Psoas muscle (tissue), 8 donors: ENCODE measurements around the gene RASAL2. TPM values are rescaled to one million over a fixed set of nuclear protein-coding genes. Genes with fewer than 3 reads are reported as not detected.
A peak's percentile ranks its signal among the peaks of the same experiment; 100 is the strongest.

Experiments
- ATAC-seq, 4 donors: fragments of 200-7000 bp; cut with Tn5 transposase; one replicate each; pipeline ENCODE4 v1.9.1; 2020; ENCODE audit warnings: moderate library complexity in 3 of 4, mild to moderate bottlenecking in 2 of 4
- DNase-seq, 2 donors: peaks; one replicate each; pipeline ENCODE4 v3.0.0-alpha.2; 2020
- H3K27ac ChIP-seq: fragments of 200-600 bp; one replicate; pipeline ENCODE4 v1.8.0; 2022
- H3K27me3 ChIP-seq, 3 donors: fragments of 200-600 bp in 1 of 3; one replicate each; pipeline versions ENCODE4 v1.6.1 to v1.8.0; 2013 to 2022; ENCODE audit warnings: low read length in 2 of 3, mild to moderate bottlenecking in 2 of 3, moderate library complexity in 1 of 3; ENCODE audit not compliant: insufficient read depth in 3 of 3
- H3K36me3 ChIP-seq, 2 donors: fragments of 200-600 bp in 1 of 2; one replicate each; pipeline versions ENCODE4 v1.6.1 to v1.8.0; 2013 to 2022; ENCODE audit warnings: low read depth in 1 of 2, mild to moderate bottlenecking in 1 of 2, moderate library complexity in 1 of 2; ENCODE audit not compliant: insufficient read depth in 1 of 2
- H3K4me1 ChIP-seq: fragments of 200-600 bp; one replicate; pipeline ENCODE4 v1.8.0; 2022
- H3K4me3 ChIP-seq: fragments of 200-600 bp; one replicate; pipeline ENCODE4 v1.8.0; 2022; ENCODE audit warnings: mild to moderate bottlenecking
- H3K9me3 ChIP-seq: fragments of 200-600 bp; one replicate; pipeline ENCODE4 v1.8.0; 2022
- WGBS, 3 donors: extraction: QIAGEN DNeasy Blood & Tissue Kit; methylation state at CpG; one replicate each; pipeline versions ENCODE4 v1.1.6 to v1.1.7; 2013; 5-methylcytosine and 5-hydroxymethylcytosine counted together
- intact Hi-C, 2 donors: fragments of 100-400 bp; cut with DNase I; formaldehyde crosslinking; loops; one replicate each; pipeline versions ENCODE4 v1.11.0 to v1.14.2; 2022
- polyA plus RNA-seq, 3 donors: library from polyadenylated mRNA; stranded (reverse); fragments of 200-250 nt; gene quantifications; one replicate each; pipeline ENCODE4 v1.2.3, GENCODE V29; 2013
- total RNA-seq, 4 donors: library from RNA; stranded (reverse); fragmentation: NEBNext Ultra II Directional in 2 of 4; extraction: Animal tissue kit (Norgen Biotek cat#: 25700) in 2 of 4; gene quantifications; one replicate each; pipeline versions ENCODE4 v1.2.1 to v1.2.4, GENCODE V29; 2021 to 2023
- TF ChIP-seq, protein P1 (sequence below): fragments of 200-600 bp; IDR thresholded peaks from one replicate; pipeline ENCODE4 v1.8.0; 2022; ENCODE audit warnings: antibody characterized with exemption
- donor health status: healthy with polysubstance abuse.
- donor health status: DM: no; HTN: no; CAD: no; lungs with moderate emphysema.
- donor health status: Bipolar disorder and iron deficiency.
- donor health status: healthy.
- donor health status: DM: yes; HTN: yes; CAD: no.
- donor health status: DM: no; HTN: no; CAD: no.
- donor health status: DM: no; HTN: no; CAD: no.
- donor health status: DM: yes; HTN: yes; CAD: no.

The RASAL2 gene
- total and polyA plus RNA-seq, 7 donors, result 1.9 to 42.1 (median 5.5) TPM

DNA sequence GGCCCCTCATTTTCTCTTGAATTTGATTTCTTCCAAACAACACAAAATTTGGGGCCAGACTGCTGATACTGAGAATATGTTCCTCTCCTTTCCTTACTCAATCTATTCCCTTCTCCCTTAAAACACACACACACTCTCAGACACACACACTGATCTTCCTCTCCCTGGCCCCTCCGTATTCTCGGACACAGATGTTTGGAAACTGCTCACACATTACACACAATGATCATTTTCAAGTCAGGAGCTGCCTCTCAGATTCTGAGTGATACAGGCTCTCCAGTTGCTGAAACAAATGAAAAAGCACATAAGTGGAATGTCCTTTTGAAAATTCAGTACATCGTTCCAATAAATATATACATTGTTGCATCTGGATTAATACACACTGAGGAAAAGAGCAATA lies 241.5 kb downstream of the RASAL2 start:
- Histone ChIP-seq H3K27me3 (no peaks in the 10 kb centered on the region), H3K9me3 (no peaks in the 10 kb centered on the region), H3K36me3 (no peaks in the 10 kb centered on the region), H3K27ac (no peak overlapping the region), H3K4me3 (no peak overlapping the region), H3K4me1 (peaks cover 30% of the 10 kb centered on the region)
- WGBS, 3 donors, result 64 to 76% (median 66%) methylated on average over 3 of the region's 3 CpGs
- TF ChIP-seq, protein P1, sequence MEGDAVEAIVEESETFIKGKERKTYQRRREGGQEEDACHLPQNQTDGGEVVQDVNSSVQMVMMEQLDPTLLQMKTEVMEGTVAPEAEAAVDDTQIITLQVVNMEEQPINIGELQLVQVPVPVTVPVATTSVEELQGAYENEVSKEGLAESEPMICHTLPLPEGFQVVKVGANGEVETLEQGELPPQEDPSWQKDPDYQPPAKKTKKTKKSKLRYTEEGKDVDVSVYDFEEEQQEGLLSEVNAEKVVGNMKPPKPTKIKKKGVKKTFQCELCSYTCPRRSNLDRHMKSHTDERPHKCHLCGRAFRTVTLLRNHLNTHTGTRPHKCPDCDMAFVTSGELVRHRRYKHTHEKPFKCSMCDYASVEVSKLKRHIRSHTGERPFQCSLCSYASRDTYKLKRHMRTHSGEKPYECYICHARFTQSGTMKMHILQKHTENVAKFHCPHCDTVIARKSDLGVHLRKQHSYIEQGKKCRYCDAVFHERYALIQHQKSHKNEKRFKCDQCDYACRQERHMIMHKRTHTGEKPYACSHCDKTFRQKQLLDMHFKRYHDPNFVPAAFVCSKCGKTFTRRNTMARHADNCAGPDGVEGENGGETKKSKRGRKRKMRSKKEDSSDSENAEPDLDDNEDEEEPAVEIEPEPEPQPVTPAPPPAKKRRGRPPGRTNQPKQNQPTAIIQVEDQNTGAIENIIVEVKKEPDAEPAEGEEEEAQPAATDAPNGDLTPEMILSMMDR, result no peak
- DNase-seq (no peak), ATAC-seq (no peak)
- intact Hi-C loops, result no loop called here

GRCh38 chr1:178337091-178337706 lies 243.3 kb downstream of the RASAL2 start:
- Histone ChIP-seq H3K27me3 (no peaks in the 10 kb centered on the region), H3K36me3 (no peaks in the 10 kb centered on the region), H3K27ac (peak overlapping the region; percentile 26), H3K4me1 (peaks cover 27% of the 10 kb centered on the region), H3K9me3 (no peaks in the 10 kb centered on the region), H3K4me3 (no peak overlapping the region)
- DNase-seq (no peak), ATAC-seq (peak in 1 of 4 donors; percentile 33)
- TF ChIP-seq, protein P1, result no peak
- intact Hi-C loops, result no loop called here

- peak overlapping the region; percentile 57 for H3K4me3 ChIP-seq
- intact Hi-C loops, result no loop called here
These were observed 245.9 kb downstream of the RASAL2 start for GRCh38 chr1:178339834-178340233.

DNA sequence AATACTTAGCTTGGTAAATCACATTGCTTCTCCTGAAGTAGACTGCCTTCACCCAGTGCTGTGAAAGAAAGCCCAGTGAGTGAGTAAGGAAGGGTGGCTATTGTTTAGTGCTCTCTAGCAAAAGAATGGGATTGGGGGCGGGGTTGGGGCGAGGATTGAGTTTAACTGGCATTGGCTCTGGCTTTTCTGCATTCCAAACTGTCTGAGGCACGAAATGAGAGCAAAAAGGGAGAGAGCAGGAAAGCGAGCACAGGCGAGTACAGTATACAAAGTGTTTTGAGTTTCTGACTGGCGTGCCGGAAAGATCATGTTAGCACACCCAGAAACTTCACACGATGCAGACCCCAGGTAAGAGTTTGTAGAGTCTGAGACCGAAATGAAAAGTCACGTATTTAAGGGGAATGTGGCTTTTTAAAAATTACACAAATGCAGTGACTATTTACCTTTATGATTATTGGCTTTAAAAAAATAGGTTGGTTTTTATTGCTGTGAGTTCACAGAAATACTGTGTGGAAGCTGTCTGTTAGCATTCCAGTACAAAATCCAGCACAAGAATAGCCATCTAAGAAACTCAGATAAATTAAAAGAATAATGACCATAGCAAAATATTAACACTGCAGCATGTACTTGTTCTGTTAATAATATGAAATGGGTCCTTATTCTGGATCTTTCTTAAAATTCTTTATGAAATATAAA lies 247.5 kb downstream of the RASAL2 start:
- intact Hi-C loops, result no loop called here
- Histone ChIP-seq H3K9me3 (no peaks in the 10 kb centered on the region), H3K4me1 (peaks cover 47% of the 10 kb centered on the region), H3K4me3 (peak overlapping the region; percentile 57), H3K27ac (peak overlapping the region; percentile 87), H3K36me3 (no peaks in the 10 kb centered on the region), H3K27me3 (no peaks in the 10 kb centered on the region)
- 14 to 30% (median 26%) methylated on average over 10 of the region's 10 CpGs for WGBS, 3 donors
- TF ChIP-seq, protein P1, result no peak
- ATAC-seq (peak in 1 of 4 donors; percentile 24), DNase-seq (peak in 1 of 2 donors; percentile 21)

More at GRCh38 chr1:178339834-178340233, 245.9 kb downstream of the RASAL2 start:
- whole genome bisulfite sequencing, 3 donors, result 25 to 31% (median 28%) methylated on average over 1 of the region's 1 CpG
- Histone ChIP-seq H3K4me1 (peaks cover 39% of the 10 kb centered on the region), H3K27ac (peak overlapping the region; percentile 87), H3K36me3 (no peaks in the 10 kb centered on the region), H3K9me3 (no peaks in the 10 kb centered on the region), H3K27me3 (no peaks in the 10 kb centered on the region)
- ATAC-seq (peak; percentile 32 to 69 (median 57)), DNase-seq (no peak)
- TF ChIP-seq, protein P1, result no peak
